NCI-H1417 treated with DMSO at 0.1 percent for 48 hours (cell line): ENCODE data around the gene P2RY4.
"Not testable (repeated sequence)": the region's sequence is repeated elsewhere in the genome, so short reads cannot be mapped to it uniquely, and the experiment has no call there.

Source experiments
- DNase-seq: peaks from one replicate; lab custom pipeline; 2025; lab: John Stamatoyannopoulos, UW

The P2RY4 gene

GRCh38 chrX:70243601-70244000 is 16.4 kb downstream of the P2RY4 start:
- not testable (repeated sequence) for DNase-seq

DNA sequence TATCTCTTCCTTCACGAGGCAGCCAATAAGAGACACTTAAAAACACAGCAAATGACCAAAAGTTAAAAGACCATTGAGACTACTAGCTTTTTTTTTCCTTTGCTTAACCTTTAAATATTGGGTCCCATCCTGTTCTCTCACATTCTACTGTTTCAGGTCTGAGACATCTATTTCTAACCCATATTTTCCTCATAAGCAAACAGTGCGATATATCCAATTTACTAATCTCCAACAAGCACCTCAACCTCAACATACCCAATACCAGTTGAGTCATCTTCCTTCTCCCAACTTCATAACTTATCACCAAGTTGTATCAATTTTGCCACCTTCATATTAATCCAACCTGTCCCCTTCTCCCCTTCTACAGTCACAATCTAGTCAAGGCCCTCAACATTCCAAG is 18.5 kb downstream of the P2RY4 start:
- no peak for DNase-seq

DNA sequence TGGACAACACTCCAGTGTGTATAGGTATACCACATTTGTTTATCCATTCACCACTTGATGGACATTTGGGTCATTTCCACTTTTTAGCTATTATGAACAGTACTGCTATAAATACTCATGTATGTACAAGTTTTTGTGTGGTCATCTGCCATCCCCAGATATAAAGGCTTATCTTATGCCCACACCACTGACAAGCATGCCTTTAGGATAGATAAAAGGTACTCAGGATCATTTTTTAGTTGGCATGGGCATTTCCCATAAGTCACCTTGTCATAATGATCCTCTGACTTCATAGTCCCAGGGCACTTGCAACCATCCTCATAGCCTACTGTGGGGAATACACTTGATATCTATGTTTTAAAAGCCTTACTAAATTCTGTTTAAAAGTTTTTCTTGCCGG is 19.3 kb downstream of the P2RY4 start:
- no peak for DNase-seq

DNA sequence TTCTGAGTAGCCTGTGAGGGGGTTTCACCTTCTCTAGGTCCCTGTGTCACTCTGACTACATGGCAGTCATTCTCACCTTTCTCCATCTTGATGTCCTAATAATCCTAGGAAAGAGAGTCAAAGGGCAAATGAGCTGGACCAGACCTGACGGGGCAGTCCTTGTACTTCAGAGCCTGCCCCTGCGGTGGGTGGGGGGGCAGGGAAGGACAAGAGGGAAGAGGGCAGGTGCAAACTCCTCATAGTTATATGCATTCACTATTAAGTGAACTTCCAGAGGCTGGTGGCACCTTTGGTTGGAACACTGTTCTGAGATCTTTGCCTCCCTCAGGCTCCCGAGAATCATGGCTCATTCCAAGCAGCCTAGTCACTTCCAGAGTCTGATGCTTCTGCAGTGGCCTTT is 25.6 kb downstream of the P2RY4 start, which contains the start of gene AWAT1:
Gene AWAT1, plus strand, starts transcription at position 301 of the 400 bp plus-strand sequence. Its CDS starts 41 bp downstream, at position 342.
- no peak for DNase-seq

- DNase-seq = no peak
These were observed 28.3 kb downstream of the P2RY4 start for GRCh38 chrX:70231666-70232065.

DNA sequence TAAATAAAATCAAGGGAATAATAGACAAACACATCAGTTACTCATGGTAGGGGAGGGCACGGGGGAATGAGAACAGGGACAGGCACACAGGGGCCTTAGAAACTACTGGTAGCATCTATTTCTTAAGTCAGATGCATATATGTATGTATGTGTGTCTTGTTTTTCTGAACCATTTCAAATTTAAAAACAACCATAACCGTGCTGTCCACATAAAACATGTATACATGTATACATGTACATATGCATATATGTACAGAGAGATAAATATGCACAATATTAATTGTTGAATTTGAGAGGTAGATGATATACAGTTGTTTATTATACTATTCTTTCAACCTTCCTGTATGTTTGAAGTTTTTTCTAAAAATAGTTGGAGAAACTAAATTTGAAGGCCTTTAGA is 33.3 kb downstream of the P2RY4 start:
- no peak for DNase-seq

- DNase-seq = no peak
These were observed 34.0 kb downstream of the P2RY4 start for GRCh38 chrX:70226048-70226447.

- no peak for DNase-seq
These were observed 39.9 kb downstream of the P2RY4 start for GRCh38 chrX:70219938-70220764.

DNA sequence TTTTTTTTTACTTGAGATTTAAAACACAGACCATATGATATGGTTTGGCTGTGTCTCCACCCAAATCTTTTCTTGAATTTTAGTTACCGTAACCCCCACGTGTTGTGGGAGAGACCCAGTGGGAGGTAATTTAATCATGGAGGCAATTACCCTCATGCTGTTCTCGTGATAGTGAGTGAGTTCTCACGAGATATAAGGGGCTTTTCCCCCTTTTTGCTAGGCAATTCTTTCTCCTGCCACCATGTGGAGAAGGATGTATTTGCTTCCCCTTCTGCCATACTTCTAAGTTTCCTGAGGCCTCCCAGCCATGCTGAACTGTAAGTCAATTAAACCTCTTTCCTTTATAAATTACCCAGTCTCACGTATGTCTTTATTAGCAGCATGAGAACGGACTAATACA is 50.4 kb downstream of the P2RY4 start:
- not testable (repeated sequence) for DNase-seq

GRCh38 chrX:70208479-70208878 is 51.5 kb downstream of the P2RY4 start:
- no peak for DNase-seq
